HEK293T (cell line): ENCODE data around the gene DIAPH3.

Source experiments
- BHLHE40 ChIP-seq: fragments of 450-650 bp; IDR thresholded peaks from 2 replicates; pipeline ENCODE4 v1.6.1; 2016; ENCODE audit warnings: mild to moderate bottlenecking, moderate library complexity, borderline replicate concordance
- FOXA1 ChIP-seq: fragments of 450-650 bp; IDR thresholded peaks from 2 replicates; pipeline ENCODE4 v1.6.1; 2016; ENCODE audit warnings: mild to moderate bottlenecking
- LEF1 ChIP-seq: fragments of 450-650 bp; IDR thresholded peaks from 2 replicates; pipeline ENCODE4 v1.6.1; 2017; ENCODE audit warnings: mild to moderate bottlenecking, borderline replicate concordance
- NFRKB ChIP-seq: fragments of 450-650 bp; IDR thresholded peaks from 2 replicates; pipeline ENCODE4 v1.6.1; 2016; ENCODE audit warnings: mild to moderate bottlenecking, moderate library complexity
- SP1 ChIP-seq: fragments of 450-650 bp; IDR thresholded peaks from 2 replicates; pipeline ENCODE4 v1.6.1; 2017
- SUZ12 ChIP-seq: fragments of 450-650 bp; IDR thresholded peaks from 2 replicates; pipeline ENCODE4 v1.6.1; 2016; ENCODE audit warnings: mild to moderate bottlenecking
- TARDBP ChIP-seq: fragments of 450-650 bp; IDR thresholded peaks from 2 replicates; pipeline ENCODE4 v1.6.1; 2016
- ZNF384 ChIP-seq: fragments of 450-650 bp; IDR thresholded peaks from 2 replicates; pipeline ENCODE4 v1.6.1; 2016

DNA sequence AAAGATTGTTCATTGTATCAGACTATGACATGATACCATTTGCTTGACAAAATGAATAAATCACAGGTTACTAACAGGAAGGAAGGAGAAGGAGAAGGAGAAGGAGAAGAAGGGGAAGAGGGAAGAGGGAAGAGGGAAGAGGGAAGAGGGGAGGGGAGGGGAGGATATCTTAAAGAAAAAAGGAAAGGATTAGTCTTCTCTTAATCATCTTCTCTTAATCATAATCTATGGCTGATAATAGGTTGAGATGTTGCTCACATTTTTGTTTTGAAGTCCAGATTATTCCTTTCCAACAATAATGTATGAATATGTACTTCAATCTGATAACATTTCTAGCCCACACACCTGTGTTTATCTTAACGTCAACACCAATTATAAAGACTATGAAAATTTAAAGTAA, 25.1 kb downstream of the DIAPH3 start:
- TF ChIP-seq SP1 (no peak), FOXA1 (no peak), TARDBP (no peak), BHLHE40 (no peak), ZNF384 (no peak), NFRKB (no peak), LEF1 (no peak), SUZ12 (no peak)
